Glutamatergic neuron (in vitro differentiated cells): ENCODE measurements around the gene LIN52. TPM values are rescaled to one million over a fixed set of nuclear protein-coding genes. Genes with fewer than 3 reads are reported as not detected.

Experiments
- DNase-seq: peaks from one replicate; pipeline ENCODE4 v3.0.0; 2022
- H3K27ac Mint-ChIP-seq: one replicate; pipeline ENCODE4 v1.8.0; 2020; ENCODE audit warnings: mild to moderate bottlenecking, mixed read lengths, inconsistent platforms; ENCODE audit not compliant: unreplicated experiment
- H3K27me3 Mint-ChIP-seq: one replicate; pipeline ENCODE4 v1.8.0; 2020; ENCODE audit warnings: mild to moderate bottlenecking, moderate library complexity, mixed read lengths, inconsistent platforms; ENCODE audit not compliant: unreplicated experiment
- H3K36me3 Mint-ChIP-seq: one replicate; pipeline ENCODE4 v1.8.0; 2020; ENCODE audit warnings: mild to moderate bottlenecking, mixed read lengths, inconsistent platforms; ENCODE audit not compliant: unreplicated experiment
- H3K4me1 Mint-ChIP-seq: one replicate; pipeline ENCODE4 v1.8.0; 2020; ENCODE audit warnings: mild to moderate bottlenecking, low read depth, mixed read lengths, inconsistent platforms; ENCODE audit not compliant: unreplicated experiment
- H3K4me3 Mint-ChIP-seq: one replicate; pipeline ENCODE4 v1.8.0; 2020; ENCODE audit warnings: mild to moderate bottlenecking, mixed read lengths, inconsistent platforms; ENCODE audit not compliant: unreplicated experiment
- H3K9me3 Mint-ChIP-seq: one replicate; pipeline ENCODE4 v1.8.0; 2020; ENCODE audit warnings: mild to moderate bottlenecking, moderate library complexity, mixed read lengths, inconsistent platforms; ENCODE audit not compliant: unreplicated experiment
- CTCF ChIP-seq: fragments of 200-600 bp; sonication (generic); IDR thresholded peaks from one replicate; pipeline ENCODE4 v1.5.0; 2021; ENCODE audit not compliant: partially characterized antibody, unreplicated experiment
- total RNA-seq: library from RNA; stranded (reverse); fragmentation: NEBNext Ultra II Directional; extraction: Animal tissue kit (Norgen Biotek cat#: 25700); gene quantifications from one replicate; pipeline ENCODE4 v1.2.1, GENCODE V29; 2021; ENCODE audit not compliant: unreplicated experiment

The LIN52 gene
- total RNA-seq, 1 donor from 2014 or later = 4.5 TPM

GRCh38 chr14:74176400-74176793, 91.6 kb downstream of the LIN52 start:
- DNase-seq = no peak
- Mint-ChIP-seq H3K9me3 (no peaks in the 10 kb centered on the region), H3K36me3 (no peaks in the 10 kb centered on the region), H3K4me1 (no peaks in the 10 kb centered on the region), H3K4me3 (no peak overlapping the region), H3K27me3 (no peaks in the 10 kb centered on the region), H3K27ac (no peak overlapping the region)
- TF ChIP-seq CTCF = no peak

DNA sequence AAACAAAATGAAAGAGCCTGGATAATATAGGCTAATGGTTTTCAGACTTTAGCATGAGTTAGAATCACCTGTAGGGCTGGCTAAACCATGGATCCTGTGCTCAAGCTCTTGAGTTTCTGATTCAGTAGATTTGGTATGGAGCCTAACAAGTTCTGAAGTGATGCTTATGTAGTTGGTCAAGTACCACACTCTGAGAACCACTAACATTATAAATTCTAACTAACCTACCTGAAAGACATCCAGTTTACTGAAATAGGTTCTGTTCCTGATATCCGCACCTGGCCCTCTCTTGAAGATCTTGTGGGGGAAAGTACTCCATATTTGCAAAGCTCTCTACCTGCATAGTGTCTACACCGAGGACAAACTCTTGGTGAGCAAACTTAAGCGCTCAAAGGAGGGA, 95.1 kb downstream of the LIN52 start:
- H3K4me1 Mint-ChIP-seq = no peaks in the 10 kb centered on the region
- no peaks in the 10 kb centered on the region for H3K27me3 Mint-ChIP-seq
- no peaks in the 10 kb centered on the region for H3K36me3 Mint-ChIP-seq
- no peak overlapping the region for H3K4me3 Mint-ChIP-seq
- no peak for DNase-seq
- no peak overlapping the region for H3K27ac Mint-ChIP-seq
- H3K9me3 Mint-ChIP-seq = no peaks in the 10 kb centered on the region
- no peak for TF ChIP-seq CTCF

DNA sequence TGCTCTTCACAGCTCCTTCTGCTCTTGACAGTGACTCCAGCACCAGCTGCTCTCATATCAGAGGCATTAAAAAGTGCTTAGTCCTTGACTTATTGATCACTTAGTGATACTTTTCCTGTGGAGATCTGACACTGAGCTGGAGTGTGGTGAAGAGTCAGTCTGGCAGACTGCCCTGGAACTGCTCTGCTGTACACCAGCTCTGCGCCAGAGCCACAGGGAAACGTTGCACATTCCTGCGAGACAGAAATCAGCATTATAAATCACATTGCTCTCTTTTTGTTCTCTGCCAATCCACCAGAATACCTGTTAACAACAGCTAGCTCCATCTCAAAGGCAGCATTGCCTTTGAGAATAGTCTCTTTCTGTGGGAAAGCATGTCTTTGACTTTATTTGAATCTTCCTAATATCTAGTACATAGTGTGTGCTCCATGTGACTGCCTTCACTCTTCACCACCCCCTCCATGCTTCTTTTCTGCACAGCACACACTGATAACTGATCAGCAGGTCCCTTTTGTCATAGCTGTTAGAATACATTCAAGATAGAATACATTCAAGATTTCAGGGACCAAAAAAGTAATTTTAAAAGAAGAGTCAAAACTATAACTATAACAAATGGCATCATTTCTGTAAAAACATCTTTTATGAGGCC, 106.3 kb downstream of the LIN52 start:
- H3K36me3 Mint-ChIP-seq = no peaks in the 10 kb centered on the region
- TF ChIP-seq CTCF = no peak

DNA sequence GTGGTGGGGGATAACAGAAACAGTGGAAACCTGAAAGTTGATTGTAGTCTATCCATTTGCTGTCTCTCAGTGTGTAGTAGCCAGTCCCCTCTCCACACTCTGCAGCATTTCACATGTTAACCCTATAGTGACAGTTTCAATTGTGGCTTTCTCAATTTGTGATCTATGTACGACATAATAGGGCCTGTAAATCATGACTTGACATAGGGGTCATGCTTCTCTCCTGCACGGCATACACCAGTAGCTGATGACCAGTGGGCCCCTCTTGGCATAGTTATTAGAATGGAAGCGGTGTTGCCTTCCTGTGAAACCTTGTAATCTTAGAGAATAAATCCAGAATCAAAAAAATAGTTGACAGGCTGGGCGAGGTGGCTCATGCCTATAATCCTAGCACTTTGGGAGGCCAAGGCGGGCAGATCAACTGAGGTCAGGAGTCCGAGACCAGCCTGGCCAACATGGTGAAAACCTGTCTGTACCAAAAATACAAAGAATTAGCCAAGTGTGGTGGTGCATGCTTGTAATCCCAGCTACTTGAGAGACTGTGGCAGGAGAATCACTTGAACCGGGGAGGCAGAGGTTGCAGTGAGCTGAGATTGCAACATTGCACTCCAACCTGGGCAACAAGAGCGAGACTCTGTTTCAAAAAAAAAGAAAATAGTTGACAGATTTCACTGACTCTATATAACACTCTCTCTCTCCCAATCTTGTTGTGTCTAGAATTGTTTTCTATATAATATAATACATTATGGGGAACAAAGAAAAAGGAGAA, 109.9 kb downstream of the LIN52 start:
- TF ChIP-seq CTCF = no peak
- Mint-ChIP-seq H3K36me3 (peaks cover 6% of the 10 kb centered on the region), H3K9me3 (no peaks in the 10 kb centered on the region), H3K27ac (no peak overlapping the region), H3K4me1 (peaks cover 4% of the 10 kb centered on the region), H3K4me3 (no peak overlapping the region), H3K27me3 (peaks cover 2% of the 10 kb centered on the region)
- no peak for DNase-seq

More for the DNA sequence above, 106.3 kb downstream of the LIN52 start:
- Mint-ChIP-seq H3K27me3 (no peaks in the 10 kb centered on the region), H3K9me3 (no peaks in the 10 kb centered on the region), H3K27ac (no peak overlapping the region), H3K4me3 (no peak overlapping the region), H3K4me1 (peaks cover 4% of the 10 kb centered on the region)
- DNase-seq = no peak

GRCh38 chr14:74195623-74196022, 110.9 kb downstream of the LIN52 start:
- Mint-ChIP-seq H3K27me3 (peaks cover 2% of the 10 kb centered on the region), H3K27ac (no peak overlapping the region), H3K9me3 (no peaks in the 10 kb centered on the region), H3K36me3 (peaks cover 6% of the 10 kb centered on the region), H3K4me1 (peaks cover 4% of the 10 kb centered on the region), H3K4me3 (no peak overlapping the region)
- TF ChIP-seq CTCF = no peak
- no peak for DNase-seq
